ENCODE data around the gene SYCE3. TPM values are rescaled to one million over a fixed set of nuclear protein-coding genes. Genes with fewer than 3 reads are reported as not detected.

The SYCE3 gene
- total RNA-seq, 1 experiment from 2014 or later: not detected

DNA sequence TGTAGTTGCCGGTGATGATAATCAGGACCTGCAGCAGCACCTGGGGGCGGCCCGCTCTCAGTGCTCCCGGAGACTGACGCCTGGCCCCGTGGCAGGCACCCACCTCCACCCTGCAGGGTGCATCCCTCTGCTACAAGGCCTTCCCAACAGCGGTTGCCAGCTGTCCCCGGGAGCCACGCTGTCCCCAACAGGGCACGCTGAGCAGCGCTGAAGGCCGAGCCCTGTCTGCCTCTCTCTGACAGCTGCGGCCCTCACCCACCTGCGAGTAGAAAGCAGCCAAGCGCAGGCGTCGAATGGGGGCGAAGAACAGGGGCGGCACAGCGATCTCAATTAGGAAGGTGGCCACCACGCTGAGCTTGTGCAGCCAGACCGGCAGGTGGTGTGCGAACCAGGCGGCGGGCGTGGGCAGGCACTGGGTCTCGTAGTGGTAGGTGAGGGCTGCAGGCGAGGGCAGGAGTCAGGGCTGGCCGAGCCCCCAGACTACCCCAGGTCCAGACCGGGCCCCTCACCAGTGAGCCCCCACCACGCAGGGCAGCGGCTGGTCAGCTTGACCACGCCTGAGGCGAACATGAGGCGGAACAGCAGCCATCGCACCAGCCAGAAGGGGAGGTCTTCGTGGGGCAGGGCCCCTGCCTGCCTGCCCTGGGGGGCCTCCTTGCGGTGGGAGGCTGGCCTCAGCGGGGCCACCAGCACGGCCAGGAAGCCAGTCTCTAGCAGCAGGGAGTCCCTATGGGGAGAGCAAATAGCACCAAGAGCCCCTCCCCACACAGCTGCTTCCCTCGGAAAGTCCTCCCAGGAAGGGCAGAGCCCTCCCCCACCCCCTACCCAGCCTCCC, 56.7 kb downstream of the SYCE3 start:
- peaks cover 17% of the 10 kb centered on the region for H3K36me3 Mint-ChIP-seq (ENCODE audit: insufficient read depth, unreplicated experiment)
- peaks cover 11% of the 10 kb centered on the region for H3K4me1 Mint-ChIP-seq (ENCODE audit: low read depth, unreplicated experiment)
- Histone ChIP-seq H3K27me3 (replicated peaks; ENCODE audit: control insufficient read depth, insufficient read depth, low read length) (no peaks in the 10 kb centered on the region), H3K9me3 (no peaks in the 10 kb centered on the region), H3K4me3 (ENCODE audit: low read depth, low read length) (peak overlapping the region; percentile 91), H3K4me1 (peaks cover 5% of the 10 kb centered on the region; the same call in 1 of the 2 replicates), H3K36me3 (ENCODE audit: control insufficient read depth, insufficient read depth, low read length) (no peaks in the 10 kb centered on the region; the same call in 1 of the 2 replicates)
- POLR2A ChIA-PET: no interaction called here
- no TSS peak for BruUV-seq (replicated peaks)
- intact Hi-C loops (cut with micrococcal nuclease; ENCODE audit: unreplicated experiment): loop anchor here (10.0 kb wide), 1 partner anchor 111 kb away; no protein-coding TSS in a partner anchor
- TF ChIP-seq, protein P1, sequence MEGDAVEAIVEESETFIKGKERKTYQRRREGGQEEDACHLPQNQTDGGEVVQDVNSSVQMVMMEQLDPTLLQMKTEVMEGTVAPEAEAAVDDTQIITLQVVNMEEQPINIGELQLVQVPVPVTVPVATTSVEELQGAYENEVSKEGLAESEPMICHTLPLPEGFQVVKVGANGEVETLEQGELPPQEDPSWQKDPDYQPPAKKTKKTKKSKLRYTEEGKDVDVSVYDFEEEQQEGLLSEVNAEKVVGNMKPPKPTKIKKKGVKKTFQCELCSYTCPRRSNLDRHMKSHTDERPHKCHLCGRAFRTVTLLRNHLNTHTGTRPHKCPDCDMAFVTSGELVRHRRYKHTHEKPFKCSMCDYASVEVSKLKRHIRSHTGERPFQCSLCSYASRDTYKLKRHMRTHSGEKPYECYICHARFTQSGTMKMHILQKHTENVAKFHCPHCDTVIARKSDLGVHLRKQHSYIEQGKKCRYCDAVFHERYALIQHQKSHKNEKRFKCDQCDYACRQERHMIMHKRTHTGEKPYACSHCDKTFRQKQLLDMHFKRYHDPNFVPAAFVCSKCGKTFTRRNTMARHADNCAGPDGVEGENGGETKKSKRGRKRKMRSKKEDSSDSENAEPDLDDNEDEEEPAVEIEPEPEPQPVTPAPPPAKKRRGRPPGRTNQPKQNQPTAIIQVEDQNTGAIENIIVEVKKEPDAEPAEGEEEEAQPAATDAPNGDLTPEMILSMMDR (IDR thresholded peaks at IDR 0.05; ENCODE audit: insufficient read depth in 1 of 2, low read depth in 1 of 2, low read length in 1 of 2, severe bottlenecking in 1 of 2, unreplicated experiment in 1 of 2): no peak
- CTCF ChIA-PET: no interaction called here
- no peak overlapping the region for H3K27ac Mint-ChIP-seq (ENCODE audit: unreplicated experiment)
- DNase-seq: peak in 1 of 2 experiments; percentile 43
- H3K4me3 Mint-ChIP-seq (ENCODE audit: unreplicated experiment): peak overlapping the region; percentile 93
- H3K9me3 Mint-ChIP-seq (ENCODE audit: unreplicated experiment): no peaks in the 10 kb centered on the region
- no peaks in the 10 kb centered on the region for H3K27me3 Mint-ChIP-seq (ENCODE audit: insufficient read depth, unreplicated experiment)

DNA sequence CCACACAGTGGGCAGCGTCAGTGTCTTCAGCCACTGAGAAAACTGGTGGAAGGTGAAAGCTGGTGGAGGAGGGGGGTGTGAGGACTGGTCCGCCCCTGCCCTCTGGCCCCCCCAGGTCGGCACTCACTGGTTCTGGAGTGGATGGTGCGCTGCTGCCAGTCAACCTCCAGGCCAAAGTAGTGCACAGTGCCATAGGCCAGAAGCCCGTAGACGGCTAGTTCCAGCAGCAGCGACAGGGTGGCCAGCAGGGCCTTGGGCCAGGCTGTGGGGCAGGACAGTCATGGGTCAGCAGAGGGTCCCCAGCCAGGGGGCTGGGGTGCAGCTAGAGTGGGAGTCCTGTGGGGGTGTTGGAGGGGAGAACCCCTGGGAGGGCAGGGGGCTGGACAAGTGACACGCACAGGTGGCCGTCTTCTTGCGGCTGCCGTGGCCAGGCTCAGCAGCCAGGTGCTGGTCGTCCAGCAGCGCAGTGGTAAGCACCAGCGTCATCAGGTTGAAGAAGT, 57.4 kb downstream of the SYCE3 start:
- Mint-ChIP-seq H3K27me3 (ENCODE audit: insufficient read depth, unreplicated experiment) (no peaks in the 10 kb centered on the region), H3K9me3 (ENCODE audit: unreplicated experiment) (no peaks in the 10 kb centered on the region), H3K4me3 (ENCODE audit: unreplicated experiment) (peak overlapping the region; percentile 93), H3K27ac (ENCODE audit: unreplicated experiment) (no peak overlapping the region), H3K36me3 (ENCODE audit: insufficient read depth, unreplicated experiment) (peaks cover 17% of the 10 kb centered on the region), H3K4me1 (ENCODE audit: low read depth, unreplicated experiment) (peaks cover 11% of the 10 kb centered on the region)
- TF ChIP-seq, protein P1 (IDR thresholded peaks at IDR 0.05; ENCODE audit: insufficient read depth in 1 of 2, low read depth in 1 of 2, low read length in 1 of 2, severe bottlenecking in 1 of 2, unreplicated experiment in 1 of 2): no peak
- Histone ChIP-seq H3K4me3 (ENCODE audit: low read depth, low read length) (no peak overlapping the region), H3K9me3 (no peaks in the 10 kb centered on the region), H3K36me3 (ENCODE audit: control insufficient read depth, insufficient read depth, low read length) (no peaks in the 10 kb centered on the region; the same call in 1 of the 2 replicates), H3K27me3 (replicated peaks; ENCODE audit: control insufficient read depth, insufficient read depth, low read length) (no peaks in the 10 kb centered on the region), H3K4me1 (peaks cover 5% of the 10 kb centered on the region; the same call in 1 of the 2 replicates)
- no TSS peak for BruUV-seq (replicated peaks)
- intact Hi-C loops (cut with micrococcal nuclease; ENCODE audit: unreplicated experiment): loop anchor here (10.0 kb wide), 1 partner anchor 111 kb away; no protein-coding TSS in a partner anchor
- POLR2A ChIA-PET: no interaction called here
- CTCF ChIA-PET: no interaction called here
- DNase-seq: no peak

DNA sequence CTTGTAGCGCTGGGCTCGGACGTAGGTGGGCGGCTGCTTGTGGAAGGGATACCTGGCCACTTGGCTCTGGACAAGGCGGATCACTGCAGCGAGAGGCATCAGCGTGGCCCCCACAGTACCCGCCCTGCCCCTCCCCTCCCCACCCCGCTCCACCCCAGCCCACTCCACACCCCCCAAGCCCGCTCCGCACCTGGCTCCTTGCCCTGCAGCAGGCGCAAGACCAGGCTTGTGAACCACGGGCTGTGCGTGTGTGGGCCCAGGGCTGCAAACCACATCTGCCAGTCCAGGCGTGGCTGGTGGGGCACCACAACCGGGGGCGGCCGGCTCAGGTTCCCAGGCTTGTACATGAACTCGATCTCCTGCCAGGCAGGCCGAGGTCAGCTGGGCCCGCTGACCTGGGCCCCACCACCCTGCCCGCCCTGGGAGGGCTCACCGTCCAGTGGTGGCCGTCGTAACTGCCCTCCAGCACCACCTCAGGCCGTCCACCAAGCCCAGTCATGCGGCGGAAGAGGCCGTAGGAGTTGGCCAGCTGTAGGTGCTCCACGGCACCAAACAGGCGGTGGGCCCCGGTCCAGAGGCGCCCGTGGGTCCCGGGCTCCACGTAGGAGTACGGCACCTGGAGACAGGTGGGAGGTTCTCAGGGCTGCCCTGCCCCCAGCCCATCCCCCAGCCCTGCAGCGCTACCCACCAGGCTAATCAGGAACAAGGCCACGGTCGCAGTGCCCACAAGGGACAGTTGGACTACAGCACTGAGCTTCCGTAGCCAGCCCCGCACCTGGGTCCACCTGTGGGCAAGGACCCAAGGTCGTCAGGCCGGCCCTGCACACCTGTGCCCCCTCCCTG, 58.1 kb downstream of the SYCE3 start:
- Histone ChIP-seq H3K36me3 (ENCODE audit: control insufficient read depth, insufficient read depth, low read length) (no peaks in the 10 kb centered on the region; the same call in 1 of the 2 replicates), H3K4me1 (peaks cover 5% of the 10 kb centered on the region; the same call in 1 of the 2 replicates), H3K27me3 (replicated peaks; ENCODE audit: control insufficient read depth, insufficient read depth, low read length) (no peaks in the 10 kb centered on the region), H3K9me3 (no peaks in the 10 kb centered on the region), H3K4me3 (ENCODE audit: low read depth, low read length) (no peak overlapping the region)
- no peaks in the 10 kb centered on the region for H3K27me3 Mint-ChIP-seq (ENCODE audit: insufficient read depth, unreplicated experiment)
- intact Hi-C loops (cut with micrococcal nuclease; ENCODE audit: unreplicated experiment): loop anchor here (10.0 kb wide), 1 partner anchor 110 kb away; no protein-coding TSS in a partner anchor
- ChIA-PET CTCF (no interaction called here), POLR2A (no interaction called here)
- no peaks in the 10 kb centered on the region for H3K9me3 Mint-ChIP-seq (ENCODE audit: unreplicated experiment)
- H3K27ac Mint-ChIP-seq (ENCODE audit: unreplicated experiment): no peak overlapping the region
- no peak for DNase-seq
- TF ChIP-seq, protein P1 (IDR thresholded peaks at IDR 0.05; ENCODE audit: insufficient read depth in 1 of 2, low read depth in 1 of 2, low read length in 1 of 2, severe bottlenecking in 1 of 2, unreplicated experiment in 1 of 2): no peak
- no TSS peak for BruUV-seq (replicated peaks)
- H3K36me3 Mint-ChIP-seq (ENCODE audit: insufficient read depth, unreplicated experiment): peaks cover 17% of the 10 kb centered on the region
- no peak overlapping the region for H3K4me3 Mint-ChIP-seq (ENCODE audit: unreplicated experiment)
- peaks cover 8% of the 10 kb centered on the region for H3K4me1 Mint-ChIP-seq (ENCODE audit: low read depth, unreplicated experiment)

Data from Caco-2 (cell line).